Measurements from ENCODE around the gene ADAMTSL1.

DNA sequence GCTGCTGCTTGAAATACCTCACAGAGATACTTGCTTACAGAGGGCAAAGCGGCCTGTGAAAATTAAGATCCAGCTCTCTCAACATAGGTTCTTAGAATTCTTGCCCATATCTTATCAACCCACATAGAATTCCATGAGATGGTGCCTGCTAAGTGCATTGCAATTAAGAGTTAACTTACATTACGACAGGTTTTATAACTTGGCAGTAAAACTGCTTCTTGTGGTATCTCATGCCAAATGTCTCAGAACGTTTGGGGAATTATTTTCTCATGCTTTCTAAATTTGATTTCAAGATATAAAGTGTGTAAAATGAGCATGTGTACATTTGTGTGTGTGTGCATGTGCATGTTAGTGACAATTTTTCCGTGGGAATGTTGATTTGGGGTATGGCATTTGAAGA lies 297.8 kb downstream of the ADAMTSL1 start:
- TF ChIP-seq EP300 (IDR thresholded peaks at IDR 0.05) (no peak), POLR2A (IDR thresholded peaks at IDR 0.05) (no peak)
- TF ChIP-seq, protein P1, sequence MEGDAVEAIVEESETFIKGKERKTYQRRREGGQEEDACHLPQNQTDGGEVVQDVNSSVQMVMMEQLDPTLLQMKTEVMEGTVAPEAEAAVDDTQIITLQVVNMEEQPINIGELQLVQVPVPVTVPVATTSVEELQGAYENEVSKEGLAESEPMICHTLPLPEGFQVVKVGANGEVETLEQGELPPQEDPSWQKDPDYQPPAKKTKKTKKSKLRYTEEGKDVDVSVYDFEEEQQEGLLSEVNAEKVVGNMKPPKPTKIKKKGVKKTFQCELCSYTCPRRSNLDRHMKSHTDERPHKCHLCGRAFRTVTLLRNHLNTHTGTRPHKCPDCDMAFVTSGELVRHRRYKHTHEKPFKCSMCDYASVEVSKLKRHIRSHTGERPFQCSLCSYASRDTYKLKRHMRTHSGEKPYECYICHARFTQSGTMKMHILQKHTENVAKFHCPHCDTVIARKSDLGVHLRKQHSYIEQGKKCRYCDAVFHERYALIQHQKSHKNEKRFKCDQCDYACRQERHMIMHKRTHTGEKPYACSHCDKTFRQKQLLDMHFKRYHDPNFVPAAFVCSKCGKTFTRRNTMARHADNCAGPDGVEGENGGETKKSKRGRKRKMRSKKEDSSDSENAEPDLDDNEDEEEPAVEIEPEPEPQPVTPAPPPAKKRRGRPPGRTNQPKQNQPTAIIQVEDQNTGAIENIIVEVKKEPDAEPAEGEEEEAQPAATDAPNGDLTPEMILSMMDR (IDR thresholded peaks at IDR 0.05) = no peak
